Measurements from ENCODE around the gene GABRE.

The GABRE gene

GRCh38 chrX:151974336-151975227 lies at the start of gene GABRE:
GABRE (minus strand) TSS chrX:151974676; CDS start chrX:151974625, 51 bp downstream.
- DNase-seq (ENCODE audit: low read depth in 2 of 2): no peak

DNA sequence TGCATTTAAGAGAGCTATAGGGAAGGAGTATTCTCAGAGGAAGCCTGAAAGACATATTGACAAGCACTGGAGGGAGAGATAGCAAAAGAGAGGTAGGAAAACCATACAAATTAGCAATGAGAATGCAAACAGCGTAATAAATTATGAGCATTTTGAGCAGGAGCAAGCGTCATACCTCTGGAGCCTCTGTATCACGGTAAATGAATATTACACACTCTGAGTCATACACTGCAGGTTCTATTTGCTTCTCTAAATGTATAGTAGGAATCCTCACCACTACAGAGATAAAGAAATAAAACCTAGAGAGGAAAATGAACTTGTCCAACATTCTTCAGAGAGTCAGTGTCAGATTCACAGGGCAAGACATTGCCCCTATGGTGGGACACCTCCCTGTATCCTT lies 46.4 kb upstream of the GABRE start:
- no peak for DNase-seq (ENCODE audit: low read depth in 2 of 2)

DNA sequence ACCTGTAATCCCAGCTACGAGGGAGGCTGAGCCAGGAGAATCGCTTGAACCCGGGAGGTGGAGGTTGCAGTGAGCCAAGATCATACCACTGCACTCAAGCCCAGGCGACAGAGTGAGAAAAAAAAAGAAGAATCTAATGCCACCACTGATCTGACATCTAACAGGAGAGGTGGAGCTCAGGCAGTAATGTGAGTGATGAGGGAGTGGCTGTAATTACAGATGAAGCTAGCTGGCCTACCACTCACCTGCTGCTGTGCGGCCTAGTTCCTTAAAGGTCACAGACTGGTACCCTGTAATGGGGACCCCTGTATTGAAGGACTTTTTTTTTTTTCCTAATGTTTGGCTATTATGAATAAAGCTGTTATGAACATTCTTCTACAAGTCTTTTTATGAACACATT lies 25.3 kb upstream of the GABRE start:
- no peak for DNase-seq (ENCODE audit: low read depth in 2 of 2)

DNA sequence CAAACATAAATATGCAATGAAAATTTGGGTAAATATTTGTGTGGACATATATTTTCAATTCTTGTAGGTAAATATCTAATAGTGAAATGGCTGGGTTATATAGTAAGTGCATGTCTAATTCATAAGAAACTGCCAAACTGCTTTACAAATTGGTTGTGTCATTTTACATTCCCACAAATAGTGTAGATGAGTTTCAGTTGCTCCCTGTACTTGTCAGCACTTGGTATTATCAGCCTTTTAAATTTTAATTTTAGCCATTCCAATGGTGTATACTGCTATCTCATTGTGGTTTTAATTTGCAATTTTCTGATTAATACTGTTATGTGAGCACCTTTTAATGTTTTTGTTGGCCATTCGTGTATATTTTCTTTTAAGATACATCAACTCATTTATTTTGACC lies 23.1 kb upstream of the GABRE start:
- DNase-seq (ENCODE audit: low read depth in 2 of 2): no peak

DNA sequence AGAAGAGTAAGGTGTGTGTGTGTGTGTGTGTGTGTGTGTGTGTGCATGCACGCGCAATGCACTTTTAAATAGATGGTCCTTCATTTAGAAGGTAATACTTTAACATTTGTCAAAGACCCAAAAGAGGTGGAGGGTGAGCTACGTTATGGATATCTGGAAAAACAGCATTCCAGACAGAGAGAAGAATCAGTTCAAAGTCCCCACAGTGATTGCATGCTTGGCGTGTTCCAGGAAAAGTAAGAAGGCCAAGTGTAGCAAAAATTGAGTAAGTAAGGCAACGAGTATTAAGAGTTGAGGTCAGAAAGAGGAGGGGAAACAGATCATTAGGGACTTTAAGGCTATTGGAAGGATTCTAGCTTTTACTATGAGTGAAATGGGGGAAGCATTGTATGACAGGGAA lies 21.9 kb upstream of the GABRE start:
- DNase-seq (ENCODE audit: low read depth in 2 of 2): no peak

DNA sequence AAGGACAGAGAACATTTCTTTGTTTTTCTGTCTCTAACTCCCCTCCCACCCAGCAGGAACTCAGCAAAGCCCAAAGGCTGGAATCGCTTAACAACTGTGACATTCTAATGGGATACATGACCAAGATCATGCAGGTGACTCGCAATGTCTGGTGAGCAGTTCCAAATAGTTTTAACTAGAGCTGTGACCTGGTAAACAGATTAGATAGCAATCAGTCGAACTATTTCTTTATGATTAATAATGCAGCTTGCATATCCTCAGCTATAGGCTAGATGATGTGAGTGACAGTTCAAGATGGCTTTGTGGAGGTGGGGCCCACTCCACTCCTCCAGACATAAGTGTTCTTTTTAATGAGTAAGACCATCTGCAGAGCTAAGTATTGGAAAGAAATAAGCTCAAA lies 20.0 kb upstream of the GABRE start:
- no peak for DNase-seq (ENCODE audit: low read depth in 2 of 2)

- DNase-seq (ENCODE audit: low read depth in 2 of 2): no peak
Observed at GRCh38 chrX:151988706-151989299, 14.3 kb upstream of the GABRE start.

GRCh38 chrX:151987108-151987507 lies 12.6 kb upstream of the GABRE start:
- no peak for DNase-seq (ENCODE audit: low read depth in 2 of 2)

- no peak for DNase-seq (ENCODE audit: low read depth in 2 of 2)
Observed at GRCh38 chrX:151985955-151986354, 11.5 kb upstream of the GABRE start.

DNA sequence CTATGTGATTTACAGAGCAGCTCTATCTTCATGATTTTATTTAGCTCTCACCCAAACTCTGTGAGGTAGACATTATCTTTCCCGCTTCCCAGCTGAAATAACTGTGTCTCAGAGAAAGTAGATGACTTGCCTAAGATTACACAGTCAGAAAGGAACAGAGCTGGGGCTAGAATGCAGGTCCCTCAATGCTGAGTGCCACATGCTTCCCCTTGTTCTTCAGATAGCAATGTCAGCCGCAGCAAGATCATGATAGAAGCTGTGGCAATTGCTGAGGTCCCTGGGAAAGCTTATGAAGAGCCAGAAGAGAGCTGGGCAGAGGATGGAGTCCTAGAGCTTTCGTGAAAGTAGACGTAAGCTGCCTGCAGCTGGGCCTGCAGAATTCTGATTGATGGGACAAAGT lies 11.1 kb upstream of the GABRE start:
- DNase-seq (ENCODE audit: low read depth in 2 of 2): no peak

DNA sequence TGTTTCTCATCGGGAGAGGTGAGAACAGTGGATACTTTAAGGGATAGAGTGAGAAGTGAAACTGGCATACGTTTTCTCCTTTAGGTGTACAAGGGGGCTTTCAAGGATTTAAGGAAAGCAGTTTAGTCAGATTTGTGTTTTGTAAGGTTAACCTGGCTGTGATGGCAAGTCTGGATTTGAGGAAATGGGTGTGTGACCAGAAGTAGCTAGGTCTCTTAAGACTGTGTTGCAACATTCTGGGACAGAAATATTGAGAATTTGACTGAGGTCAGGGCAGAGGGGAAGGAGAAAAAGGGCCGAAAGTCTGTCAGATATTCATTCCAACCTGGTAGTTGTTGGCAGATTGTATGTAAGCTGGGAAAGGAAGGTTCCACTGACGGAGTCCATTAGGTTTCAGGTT lies 10.4 kb upstream of the GABRE start:
- no peak for DNase-seq (ENCODE audit: low read depth in 2 of 2)

- peak; percentile 36 to 44 for DNase-seq (ENCODE audit: low read depth in 2 of 2)
Observed at GRCh38 chrX:151984328-151984727, 9.9 kb upstream of the GABRE start.

GRCh38 chrX:151983186-151983585 lies 8.7 kb upstream of the GABRE start:
- DNase-seq (ENCODE audit: low read depth in 2 of 2): no peak

- DNase-seq (ENCODE audit: low read depth in 2 of 2): peak; percentile 65 to 77
Observed at GRCh38 chrX:151982222-151982621, 7.7 kb upstream of the GABRE start.

- DNase-seq (ENCODE audit: low read depth in 2 of 2): no peak
Observed at GRCh38 chrX:151981129-151981528, 6.7 kb upstream of the GABRE start.

DNA sequence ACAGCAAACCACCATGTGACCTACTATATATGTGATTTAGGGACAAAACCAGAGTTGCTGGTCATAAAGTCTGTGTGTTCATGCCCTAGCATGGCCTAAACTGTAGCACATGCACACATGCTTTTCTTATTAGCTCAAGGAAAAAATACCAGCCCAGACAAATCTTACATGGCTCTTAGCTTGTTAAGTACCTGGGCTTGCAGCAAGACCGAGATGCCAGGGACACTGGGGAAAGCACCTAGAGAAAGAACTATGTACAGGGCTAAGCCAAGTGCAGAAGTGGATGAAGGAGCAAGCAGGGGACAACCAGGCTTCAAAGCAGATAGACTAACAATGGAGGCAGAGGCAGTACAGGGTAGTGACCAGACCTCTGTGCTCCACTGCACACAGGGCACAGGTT lies 3.4 kb upstream of the GABRE start:
- no peak for DNase-seq (ENCODE audit: low read depth in 2 of 2)

- DNase-seq (ENCODE audit: low read depth in 2 of 2): no peak
Observed at GRCh38 chrX:151977009-151977408, 2.5 kb upstream of the GABRE start.

- no peak for DNase-seq (ENCODE audit: low read depth in 2 of 2)
Observed at GRCh38 chrX:151975736-151976275, 1.3 kb upstream of the GABRE start.

DNA sequence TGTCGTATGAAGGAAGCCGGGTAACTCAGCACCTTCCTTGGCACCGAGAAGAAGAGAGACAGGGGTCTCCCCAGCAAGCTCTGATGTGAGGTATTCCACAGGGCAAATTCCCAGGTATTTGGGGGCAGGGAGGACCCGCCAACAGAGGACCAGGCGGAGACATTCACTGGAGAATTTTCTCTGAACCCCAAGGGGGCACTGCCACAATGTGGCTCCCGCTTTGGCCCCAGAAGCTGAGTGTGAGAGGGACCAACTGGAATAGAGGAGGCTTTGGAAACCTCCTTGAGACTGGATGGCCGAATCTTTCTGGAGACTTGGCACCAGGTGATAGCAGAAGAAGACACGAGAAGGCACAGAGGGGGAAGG lies 735 bp upstream of the GABRE start:
- DNase-seq (ENCODE audit: low read depth in 2 of 2): no peak

GRCh38 chrX:151973851-151974335 lies 583 bp downstream of the GABRE start:
- no peak for DNase-seq (ENCODE audit: low read depth in 2 of 2)

DNA sequence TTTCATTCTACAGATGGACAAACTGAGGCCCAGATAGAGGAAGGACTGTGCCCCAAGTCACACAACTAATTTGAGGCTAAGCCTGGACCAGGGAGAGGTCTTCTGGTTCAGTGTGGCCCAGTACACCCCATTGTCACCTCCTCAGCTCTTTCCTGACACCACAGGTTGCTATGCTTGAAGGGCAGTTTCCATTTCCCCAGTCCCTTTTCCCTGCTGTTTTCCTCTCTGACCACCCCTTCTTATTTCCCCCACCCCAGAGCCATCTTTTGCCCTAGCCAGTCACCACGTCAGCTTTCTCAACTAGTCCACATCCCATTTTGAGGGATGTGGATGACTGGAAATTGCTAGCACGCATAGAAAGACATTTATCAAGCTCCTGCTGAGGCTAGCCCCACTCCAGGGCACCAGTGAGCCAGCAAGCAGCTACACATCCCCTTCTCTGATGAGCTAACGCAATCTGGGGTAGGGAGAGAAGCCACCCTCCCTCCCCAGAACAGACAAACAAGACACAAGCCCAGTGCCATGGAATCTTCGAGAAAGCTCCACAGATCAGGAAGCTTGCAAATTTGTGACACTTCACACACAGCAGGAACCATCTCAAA lies 1.3 kb downstream of the GABRE start:
- no peak for DNase-seq (ENCODE audit: low read depth in 2 of 2)

DNA sequence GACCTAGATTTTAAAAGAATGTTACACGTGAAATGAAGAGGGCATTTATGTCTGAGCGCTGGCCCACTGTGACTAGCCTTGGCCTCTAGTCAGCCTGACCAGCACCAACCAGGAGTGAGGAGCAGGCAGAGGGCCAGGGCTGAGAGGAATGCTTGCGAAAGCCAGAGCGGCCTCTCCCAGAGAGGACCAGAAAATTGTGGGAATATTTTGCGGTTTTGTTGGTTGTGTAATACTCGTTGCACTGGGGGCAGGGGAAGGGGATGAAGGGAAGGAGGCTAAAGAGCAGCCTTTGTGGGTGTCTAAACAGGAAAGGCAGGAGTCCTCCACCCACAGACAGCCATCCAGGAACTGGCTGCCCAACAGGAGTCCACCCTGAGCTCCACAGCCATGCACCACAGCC lies 3.8 kb downstream of the GABRE start:
- DNase-seq (ENCODE audit: low read depth in 2 of 2): peak; percentile 70 to 75

DNA sequence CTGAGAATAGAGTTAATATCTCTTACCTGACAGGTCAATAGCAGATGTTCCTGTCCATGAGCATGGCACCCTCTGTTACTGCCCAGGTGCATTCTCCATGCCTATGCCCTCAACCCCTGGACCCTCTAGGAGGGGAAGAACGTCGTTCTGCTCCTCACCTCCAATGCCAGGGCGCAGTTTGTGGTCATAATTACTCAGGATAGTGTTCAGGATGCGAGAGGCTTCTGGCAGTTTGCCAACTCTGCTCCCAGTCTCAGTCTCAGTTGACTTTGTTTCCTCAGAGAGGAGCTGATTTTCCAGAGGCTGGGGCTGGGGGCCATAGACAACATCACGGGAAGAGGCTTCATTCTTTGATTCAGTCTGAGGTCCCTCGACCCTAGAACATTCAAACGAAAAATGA lies 4.4 kb downstream of the GABRE start:
- no peak for DNase-seq (ENCODE audit: low read depth in 2 of 2)
